Panc1 (cell line): ENCODE results near the gene AGAP1. TPM values are rescaled to one million over a fixed set of nuclear protein-coding genes. Genes with fewer than 3 reads are reported as not detected.

Experiments used
- ATAC-seq: fragments of 200-7000 bp; cut with Tn5 transposase; 2 replicates; pipeline ENCODE4 v1.9.1; 2020; ENCODE audit warnings: mild to moderate bottlenecking, moderate library complexity
- BruUV-seq: library from RNA; stranded (reverse); fragments of 400-500 nt; replicated peaks from 2 replicates; lab custom pipeline; 2021; lab: Mats Ljungman, UMichigan
- CTCF ChIA-PET: fragments of 300-600 bp; sonication (Branson Sonifier 250); formaldehyde crosslinking; loops from one replicate; lab custom pipeline; 2022; ENCODE audit warnings: antibody characterized with exemption; lab: Charles Lee
- POLR2A ChIA-PET: fragments of 300-600 bp; sonication (Branson Sonifier 250); formaldehyde crosslinking; loops from one replicate; lab custom pipeline; 2022; ENCODE audit warnings: antibody characterized with exemption; lab: Charles Lee
- DNase-seq: peaks from one replicate; pipeline ENCODE4 v3.0.0-alpha.2; 2010; ENCODE audit warnings: low read depth, low spot score
- H3K27ac ChIP-seq: 2 replicates; pipeline ENCODE4 v1.5.1; 2011; ENCODE audit warnings: mild to moderate bottlenecking, low read length, inconsistent platforms
- H3K27me3 ChIP-seq: fragments of 200-500 bp; sonication (Bioruptor generic); 2 replicates; pipeline ENCODE4 v1.6.0; 2014; ENCODE audit warnings: low read length, inconsistent platforms; ENCODE audit not compliant: control insufficient read depth, insufficient read depth
- H3K36me3 ChIP-seq: fragments of 200-500 bp; sonication (Bioruptor generic); 2 replicates; pipeline ENCODE4 v1.5.1; 2014; ENCODE audit warnings: inconsistent platforms, mild to moderate bottlenecking, low read length, moderate library complexity; ENCODE audit not compliant: control insufficient read depth, insufficient read depth
- H3K4me1 ChIP-seq: 2 replicates; pipeline ENCODE4 v1.5.1; 2011; ENCODE audit warnings: inconsistent platforms, mild to moderate bottlenecking, low read length, moderate library complexity; ENCODE audit not compliant: control insufficient read depth, insufficient read depth
- H3K4me3 ChIP-seq, 2 experiments: 2 replicates each; pipeline ENCODE4 v1.5.1; 2011 to 2012; ENCODE audit warnings: low read depth in 2 of 2, low read length in 2 of 2, mild to moderate bottlenecking in 2 of 2, inconsistent platforms in 1 of 2, moderate library complexity in 1 of 2
- H3K9me3 ChIP-seq: fragments of 200-500 bp; sonication (Bioruptor generic); 2 replicates; pipeline ENCODE4 v1.5.1; 2014; ENCODE audit warnings: low read depth, mild to moderate bottlenecking, inconsistent platforms, low read length, moderate library complexity; ENCODE audit not compliant: control insufficient read depth, insufficient read depth
- POLR2AphosphoS5 ChIP-seq: IDR thresholded peaks from 2 replicates; pipeline ENCODE4 v1.6.1; 2012; ENCODE audit warnings: mild to moderate bottlenecking, low read depth, low read length, moderate library complexity
- SIN3A ChIP-seq: IDR thresholded peaks from 2 replicates; pipeline ENCODE4 v1.6.1; 2012; ENCODE audit warnings: low read depth, mild to moderate bottlenecking, low read length, moderate library complexity, borderline replicate concordance; ENCODE audit not compliant: insufficient read depth
- TCF7L2 ChIP-seq: IDR thresholded peaks from 2 replicates; pipeline ENCODE4 v1.6.1; 2011; ENCODE audit warnings: mild to moderate bottlenecking, low read depth, low read length, inconsistent platforms
- in situ Hi-C: cut with HindIII; loops from 2 replicates; pipeline ENCODE4 v1.10.0; 2016; ENCODE audit warnings: low sequenced_read_pairs, low pct_unique_long_range_greater_than_20kb
- intact Hi-C: fragments of 100-400 bp; cut with micrococcal nuclease; formaldehyde crosslinking; loops from one replicate; pipeline ENCODE4 v1.10.0; 2022; ENCODE audit not compliant: unreplicated experiment
- total RNA-seq: library from RNA; stranded (reverse); gene quantifications from one replicate; pipeline ENCODE4 v1.2.1, GENCODE V29; 2021; ENCODE audit not compliant: unreplicated experiment
- TF ChIP-seq, protein P1 (sequence below): fragments of 450-650 bp; IDR thresholded peaks from 2 replicates; pipeline ENCODE4 v1.5.1; 2017; ENCODE audit warnings: mild to moderate bottlenecking
- TF ChIP-seq, protein P2 (sequence below), 2 experiments: IDR thresholded peaks; 2 replicates each; pipeline ENCODE4 v1.6.1; 2011 to 2012; ENCODE audit warnings: low read depth in 2 of 2, control low read depth in 1 of 2, low read length in 1 of 2, mild to moderate bottlenecking in 1 of 2, moderate library complexity in 1 of 2; ENCODE audit not compliant: insufficient read depth in 1 of 2

Gene AGAP1
- total RNA-seq, 1 experiment from 2014 or later, result 38.9 TPM

DNA sequence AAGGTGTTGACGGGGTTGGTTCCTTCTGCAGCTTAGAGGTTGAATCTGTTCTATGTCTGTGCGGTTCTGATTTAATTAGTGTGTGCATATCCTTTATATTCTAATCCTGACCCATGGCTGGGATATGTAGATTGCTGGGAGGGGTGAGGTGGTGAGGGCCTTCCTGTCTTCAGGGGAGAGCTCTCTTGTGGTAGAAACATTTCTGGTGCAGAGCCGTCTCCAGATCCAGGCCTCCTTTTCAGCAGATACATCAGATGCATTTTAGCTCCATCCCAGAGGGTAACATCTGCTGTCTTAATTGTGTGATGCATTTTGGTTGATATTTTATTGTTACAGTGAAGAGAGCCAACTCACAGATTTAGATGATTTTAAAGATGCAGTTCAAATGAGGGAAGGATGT, 227.8 kb downstream of the AGAP1 start:
- DNase-seq (no peak), ATAC-seq (no peak)
- ChIA-PET POLR2A (no interaction called here), CTCF (no interaction called here)
- TF ChIP-seq TCF7L2, result no peak
- TF ChIP-seq, protein P1, sequence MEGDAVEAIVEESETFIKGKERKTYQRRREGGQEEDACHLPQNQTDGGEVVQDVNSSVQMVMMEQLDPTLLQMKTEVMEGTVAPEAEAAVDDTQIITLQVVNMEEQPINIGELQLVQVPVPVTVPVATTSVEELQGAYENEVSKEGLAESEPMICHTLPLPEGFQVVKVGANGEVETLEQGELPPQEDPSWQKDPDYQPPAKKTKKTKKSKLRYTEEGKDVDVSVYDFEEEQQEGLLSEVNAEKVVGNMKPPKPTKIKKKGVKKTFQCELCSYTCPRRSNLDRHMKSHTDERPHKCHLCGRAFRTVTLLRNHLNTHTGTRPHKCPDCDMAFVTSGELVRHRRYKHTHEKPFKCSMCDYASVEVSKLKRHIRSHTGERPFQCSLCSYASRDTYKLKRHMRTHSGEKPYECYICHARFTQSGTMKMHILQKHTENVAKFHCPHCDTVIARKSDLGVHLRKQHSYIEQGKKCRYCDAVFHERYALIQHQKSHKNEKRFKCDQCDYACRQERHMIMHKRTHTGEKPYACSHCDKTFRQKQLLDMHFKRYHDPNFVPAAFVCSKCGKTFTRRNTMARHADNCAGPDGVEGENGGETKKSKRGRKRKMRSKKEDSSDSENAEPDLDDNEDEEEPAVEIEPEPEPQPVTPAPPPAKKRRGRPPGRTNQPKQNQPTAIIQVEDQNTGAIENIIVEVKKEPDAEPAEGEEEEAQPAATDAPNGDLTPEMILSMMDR, result no peak
- no peak for TF ChIP-seq SIN3A
- TF ChIP-seq, protein P2, sequence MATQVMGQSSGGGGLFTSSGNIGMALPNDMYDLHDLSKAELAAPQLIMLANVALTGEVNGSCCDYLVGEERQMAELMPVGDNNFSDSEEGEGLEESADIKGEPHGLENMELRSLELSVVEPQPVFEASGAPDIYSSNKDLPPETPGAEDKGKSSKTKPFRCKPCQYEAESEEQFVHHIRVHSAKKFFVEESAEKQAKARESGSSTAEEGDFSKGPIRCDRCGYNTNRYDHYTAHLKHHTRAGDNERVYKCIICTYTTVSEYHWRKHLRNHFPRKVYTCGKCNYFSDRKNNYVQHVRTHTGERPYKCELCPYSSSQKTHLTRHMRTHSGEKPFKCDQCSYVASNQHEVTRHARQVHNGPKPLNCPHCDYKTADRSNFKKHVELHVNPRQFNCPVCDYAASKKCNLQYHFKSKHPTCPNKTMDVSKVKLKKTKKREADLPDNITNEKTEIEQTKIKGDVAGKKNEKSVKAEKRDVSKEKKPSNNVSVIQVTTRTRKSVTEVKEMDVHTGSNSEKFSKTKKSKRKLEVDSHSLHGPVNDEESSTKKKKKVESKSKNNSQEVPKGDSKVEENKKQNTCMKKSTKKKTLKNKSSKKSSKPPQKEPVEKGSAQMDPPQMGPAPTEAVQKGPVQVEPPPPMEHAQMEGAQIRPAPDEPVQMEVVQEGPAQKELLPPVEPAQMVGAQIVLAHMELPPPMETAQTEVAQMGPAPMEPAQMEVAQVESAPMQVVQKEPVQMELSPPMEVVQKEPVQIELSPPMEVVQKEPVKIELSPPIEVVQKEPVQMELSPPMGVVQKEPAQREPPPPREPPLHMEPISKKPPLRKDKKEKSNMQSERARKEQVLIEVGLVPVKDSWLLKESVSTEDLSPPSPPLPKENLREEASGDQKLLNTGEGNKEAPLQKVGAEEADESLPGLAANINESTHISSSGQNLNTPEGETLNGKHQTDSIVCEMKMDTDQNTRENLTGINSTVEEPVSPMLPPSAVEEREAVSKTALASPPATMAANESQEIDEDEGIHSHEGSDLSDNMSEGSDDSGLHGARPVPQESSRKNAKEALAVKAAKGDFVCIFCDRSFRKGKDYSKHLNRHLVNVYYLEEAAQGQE (IDR thresholded peaks at IDR 0.05; ENCODE audit: insufficient read depth in 1 of 2, low read depth in 2 of 2, low read length in 1 of 2), result no peak
- no peak for TF ChIP-seq POLR2AphosphoS5
- no peaks in the 10 kb centered on the region for H3K27me3 ChIP-seq
- no TSS peak for BruUV-seq
- intact Hi-C loops (no loop called here), in situ Hi-C loops (no loop called here)
- H3K36me3 ChIP-seq, result no peaks in the 10 kb centered on the region
- no peaks in the 10 kb centered on the region for H3K4me1 ChIP-seq
- H3K9me3 ChIP-seq, result no peaks in the 10 kb centered on the region
- H3K4me3 ChIP-seq, result no peak overlapping the region
- H3K27ac ChIP-seq, result no peak overlapping the region

DNA sequence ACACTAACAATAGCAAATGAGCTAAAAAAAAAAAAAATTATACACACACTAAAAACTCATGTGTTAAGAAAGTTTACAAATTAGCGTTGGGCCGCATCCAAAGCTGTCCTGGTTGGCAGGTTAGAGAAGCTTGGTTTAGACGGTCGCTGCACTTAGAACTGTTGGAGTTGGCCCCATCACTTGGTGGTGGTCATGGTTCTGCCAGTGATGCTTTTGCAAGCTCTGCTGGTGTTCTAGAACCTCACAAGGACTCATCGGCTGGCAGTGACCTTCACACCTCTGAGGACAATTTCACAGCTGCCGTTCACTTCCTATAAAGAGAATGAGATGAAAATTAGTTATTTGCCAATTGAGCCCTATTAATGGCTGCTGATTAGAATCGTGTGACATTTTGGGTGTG, 229.0 kb downstream of the AGAP1 start:
- intact Hi-C loops, result no loop called here
- Histone ChIP-seq H3K4me1 (no peaks in the 10 kb centered on the region), H3K36me3 (no peaks in the 10 kb centered on the region), H3K27ac (no peak overlapping the region), H3K27me3 (no peaks in the 10 kb centered on the region), H3K4me3 (no peak overlapping the region), H3K9me3 (no peaks in the 10 kb centered on the region)
- ATAC-seq, result no peak
- BruUV-seq, result no TSS peak
- TF ChIP-seq POLR2AphosphoS5, result no peak
- no peak for DNase-seq
- in situ Hi-C loops, result no loop called here
- POLR2A ChIA-PET, result no interaction called here
- CTCF ChIA-PET, result no interaction called here

DNA sequence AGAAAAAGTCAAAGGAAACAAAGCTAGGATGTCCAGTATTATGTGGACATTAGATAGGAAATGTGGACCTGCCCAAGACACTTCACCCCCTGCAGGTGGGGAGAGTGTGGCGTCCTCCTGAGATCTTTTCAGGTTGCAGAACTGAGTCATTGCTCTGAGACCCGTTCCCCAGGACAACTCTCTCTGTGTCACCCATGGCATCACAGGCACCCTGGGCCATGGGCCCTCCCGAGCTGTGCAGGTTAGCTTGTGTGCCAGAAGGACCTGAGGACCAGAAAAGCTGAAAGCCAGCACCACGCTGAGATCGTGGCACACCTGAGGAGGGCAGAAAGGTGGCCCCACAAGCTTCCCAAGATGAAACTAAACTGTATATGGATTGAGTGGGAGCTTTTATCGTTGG, 229.5 kb downstream of the AGAP1 start:
- BruUV-seq, result no TSS peak
- in situ Hi-C loops, result no loop called here
- DNase-seq (no peak), ATAC-seq (no peak)
- intact Hi-C loops, result no loop called here
- ChIA-PET CTCF (no interaction called here), POLR2A (no interaction called here)
- H3K9me3 ChIP-seq, result no peaks in the 10 kb centered on the region
- H3K27me3 ChIP-seq, result no peaks in the 10 kb centered on the region
- no peak for TF ChIP-seq SIN3A
- TF ChIP-seq, protein P2 (IDR thresholded peaks at IDR 0.05; ENCODE audit: insufficient read depth in 1 of 2, low read depth in 2 of 2, low read length in 1 of 2), result no peak
- TF ChIP-seq POLR2AphosphoS5, result no peak
- no peak for TF ChIP-seq TCF7L2
- TF ChIP-seq, protein P1, result no peak
- H3K36me3 ChIP-seq, result no peaks in the 10 kb centered on the region
- no peak overlapping the region for H3K27ac ChIP-seq
- H3K4me1 ChIP-seq, result no peaks in the 10 kb centered on the region
- H3K4me3 ChIP-seq, result no peak overlapping the region
